ENCODE results near the gene MARK3. TPM values are rescaled to one million over a fixed set of nuclear protein-coding genes. Genes with fewer than 3 reads are reported as not detected.

The MARK3 gene
- total RNA-seq, 2 experiments from 2014 or later, result 107 TPM

DNA sequence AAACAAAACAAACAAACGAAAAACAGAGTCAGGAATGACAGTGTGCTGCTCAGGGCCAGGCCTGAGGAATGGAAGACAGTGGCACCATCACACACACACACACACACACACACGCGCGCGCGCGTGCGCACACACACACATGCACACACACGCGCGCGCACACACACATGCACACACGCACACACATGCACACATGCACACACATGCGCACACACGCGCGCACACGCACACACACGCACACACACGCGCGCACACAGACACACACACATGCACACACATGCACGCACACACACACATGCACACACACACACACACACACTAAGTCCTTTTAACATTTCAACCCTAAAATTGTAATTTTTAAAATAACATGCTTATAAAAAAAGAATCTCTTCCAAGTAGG lies 13.2 kb upstream of the MARK3 start:
- Histone ChIP-seq H3K4me3 (ENCODE audit: low read length) (no peak overlapping the region), H3K27me3 (ENCODE audit: control insufficient read depth in 1 of 2, insufficient read depth in 2 of 2, low read length in 2 of 2) (no peaks in the 10 kb centered on the region), H3K36me3 (ENCODE audit: insufficient read depth, low read length) (no peaks in the 10 kb centered on the region), H3K27ac (ENCODE audit: low read depth in 1 of 2, low read length in 2 of 2) (no peak overlapping the region), H3K4me1 (ENCODE audit: insufficient read depth, low read length) (no peaks in the 10 kb centered on the region), H3K9me3 (ENCODE audit: control insufficient read depth in 1 of 2, insufficient read depth in 1 of 2, low read length in 2 of 2) (no peaks in the 10 kb centered on the region)
- DNase-seq, result no peak
- no peak overlapping the region for H3K27ac Mint-ChIP-seq
- peaks cover 15% of the 10 kb centered on the region for H3K27me3 Mint-ChIP-seq
- POLR2A ChIA-PET, result no interaction called here
- no peaks in the 10 kb centered on the region for H3K36me3 Mint-ChIP-seq (ENCODE audit: low read depth)
- intact Hi-C loops (cut with DNase I, micrococcal nuclease), result no loop called here
- H3K4me3 Mint-ChIP-seq, result no peak overlapping the region
- ATAC-seq (ENCODE audit: poor library complexity), result no peak
- H3K4me1 Mint-ChIP-seq (ENCODE audit: low read depth), result no peaks in the 10 kb centered on the region
- H3K9me3 Mint-ChIP-seq, result no peaks in the 10 kb centered on the region
- CTCF ChIA-PET, result no interaction called here
- TF ChIP-seq, protein P1, sequence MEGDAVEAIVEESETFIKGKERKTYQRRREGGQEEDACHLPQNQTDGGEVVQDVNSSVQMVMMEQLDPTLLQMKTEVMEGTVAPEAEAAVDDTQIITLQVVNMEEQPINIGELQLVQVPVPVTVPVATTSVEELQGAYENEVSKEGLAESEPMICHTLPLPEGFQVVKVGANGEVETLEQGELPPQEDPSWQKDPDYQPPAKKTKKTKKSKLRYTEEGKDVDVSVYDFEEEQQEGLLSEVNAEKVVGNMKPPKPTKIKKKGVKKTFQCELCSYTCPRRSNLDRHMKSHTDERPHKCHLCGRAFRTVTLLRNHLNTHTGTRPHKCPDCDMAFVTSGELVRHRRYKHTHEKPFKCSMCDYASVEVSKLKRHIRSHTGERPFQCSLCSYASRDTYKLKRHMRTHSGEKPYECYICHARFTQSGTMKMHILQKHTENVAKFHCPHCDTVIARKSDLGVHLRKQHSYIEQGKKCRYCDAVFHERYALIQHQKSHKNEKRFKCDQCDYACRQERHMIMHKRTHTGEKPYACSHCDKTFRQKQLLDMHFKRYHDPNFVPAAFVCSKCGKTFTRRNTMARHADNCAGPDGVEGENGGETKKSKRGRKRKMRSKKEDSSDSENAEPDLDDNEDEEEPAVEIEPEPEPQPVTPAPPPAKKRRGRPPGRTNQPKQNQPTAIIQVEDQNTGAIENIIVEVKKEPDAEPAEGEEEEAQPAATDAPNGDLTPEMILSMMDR (IDR thresholded peaks at IDR 0.05), result no peak

DNA sequence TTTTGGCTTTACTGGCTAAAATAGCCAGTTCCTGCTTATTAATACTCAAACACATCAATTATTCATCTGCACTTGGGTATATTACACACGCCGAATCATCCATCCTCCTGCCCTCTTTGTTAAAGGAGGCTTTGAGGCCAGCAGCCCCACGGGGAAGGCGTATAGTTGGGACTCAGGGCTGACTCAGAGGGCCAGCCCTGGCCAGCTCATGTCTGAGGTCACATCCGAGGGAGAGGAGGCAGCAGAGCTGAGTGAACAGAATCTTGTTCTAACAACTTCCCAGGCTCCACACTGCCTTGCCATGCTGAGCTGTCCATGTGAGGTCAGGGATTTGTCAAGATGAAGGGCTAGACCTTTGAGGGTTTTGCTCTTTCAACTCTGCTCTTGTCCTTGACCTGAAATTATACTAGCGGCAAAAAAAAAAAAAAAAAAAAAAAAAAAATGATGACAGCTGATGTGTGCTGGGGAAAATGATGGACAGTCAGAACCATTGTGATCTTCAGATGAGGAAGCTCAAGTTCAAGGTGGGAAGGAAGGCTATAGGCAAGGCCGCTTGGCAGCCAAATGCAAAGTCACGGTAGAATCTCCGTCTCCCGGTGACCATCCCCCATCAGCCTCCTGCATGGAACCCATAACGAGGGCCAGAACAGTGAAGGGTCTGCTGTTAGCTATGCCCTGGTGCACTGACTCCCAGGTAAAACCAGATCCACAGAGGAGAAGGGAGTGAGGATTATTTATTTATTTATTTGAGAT lies 12.5 kb upstream of the MARK3 start:
- TF ChIP-seq, protein P1 (IDR thresholded peaks at IDR 0.05), result no peak
- DNase-seq (peak in 2 of 14 experiments; percentile 22 to 64), ATAC-seq (ENCODE audit: poor library complexity) (no peak)
- ChIA-PET POLR2A (interaction anchor here (0.7 kb wide), 1 partner anchor 133 kb away, joined by 3 read pairs; no protein-coding TSS in a partner anchor), CTCF (no interaction called here)
- Histone ChIP-seq H3K36me3 (ENCODE audit: insufficient read depth, low read length) (no peaks in the 10 kb centered on the region), H3K4me1 (ENCODE audit: insufficient read depth, low read length) (no peaks in the 10 kb centered on the region), H3K27me3 (ENCODE audit: control insufficient read depth in 1 of 2, insufficient read depth in 2 of 2, low read length in 2 of 2) (no peaks in the 10 kb centered on the region), H3K27ac (ENCODE audit: low read depth in 1 of 2, low read length in 2 of 2) (no peak overlapping the region), H3K4me3 (ENCODE audit: low read length) (no peak overlapping the region), H3K9me3 (ENCODE audit: control insufficient read depth in 1 of 2, insufficient read depth in 1 of 2, low read length in 2 of 2) (no peaks in the 10 kb centered on the region)
- Mint-ChIP-seq H3K4me1 (ENCODE audit: low read depth) (no peaks in the 10 kb centered on the region), H3K36me3 (ENCODE audit: low read depth) (no peaks in the 10 kb centered on the region), H3K27me3 (peaks cover 19% of the 10 kb centered on the region), H3K27ac (no peak overlapping the region), H3K4me3 (no peak overlapping the region), H3K9me3 (no peaks in the 10 kb centered on the region)
- intact Hi-C loops (cut with DNase I, micrococcal nuclease), result no loop called here

DNA sequence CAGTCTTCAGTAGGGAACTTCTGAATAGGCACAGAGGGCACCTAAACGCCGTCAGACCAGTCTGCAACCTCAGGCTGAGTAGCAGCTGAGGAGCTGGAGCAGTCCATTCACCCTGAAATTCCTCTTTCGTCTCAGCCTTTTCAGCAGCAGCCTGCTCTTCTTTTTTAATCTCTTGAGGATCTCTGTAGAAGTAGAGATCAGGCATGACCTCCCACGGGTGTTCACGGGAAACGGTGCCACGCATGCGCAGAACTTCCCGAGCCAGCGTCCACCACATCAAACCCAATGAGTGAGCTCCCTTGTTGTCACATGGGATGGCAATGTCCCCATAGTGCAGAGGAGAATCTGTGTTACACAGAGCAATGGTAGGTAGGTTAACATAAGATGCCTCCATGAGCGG lies 11.1 kb upstream of the MARK3 start:
- Mint-ChIP-seq H3K4me3 (no peak overlapping the region), H3K9me3 (no peaks in the 10 kb centered on the region), H3K27me3 (peaks cover 23% of the 10 kb centered on the region), H3K36me3 (ENCODE audit: low read depth) (no peaks in the 10 kb centered on the region), H3K27ac (no peak overlapping the region), H3K4me1 (ENCODE audit: low read depth) (no peaks in the 10 kb centered on the region)
- CTCF ChIA-PET, result interaction anchor here (1.1 kb wide), 1 partner anchor 11 kb away, joined by 3 read pairs; the partner anchor contains the start of gene MARK3
- TF ChIP-seq, protein P1 (IDR thresholded peaks at IDR 0.05), result no peak
- Histone ChIP-seq H3K27ac (ENCODE audit: low read depth in 1 of 2, low read length in 2 of 2) (no peak overlapping the region), H3K27me3 (ENCODE audit: control insufficient read depth in 1 of 2, insufficient read depth in 2 of 2, low read length in 2 of 2) (no peaks in the 10 kb centered on the region), H3K4me1 (ENCODE audit: insufficient read depth, low read length) (no peaks in the 10 kb centered on the region), H3K9me3 (ENCODE audit: control insufficient read depth in 1 of 2, insufficient read depth in 1 of 2, low read length in 2 of 2) (no peaks in the 10 kb centered on the region), H3K4me3 (ENCODE audit: low read length) (no peak overlapping the region), H3K36me3 (ENCODE audit: insufficient read depth, low read length) (no peaks in the 10 kb centered on the region)
- POLR2A ChIA-PET, result no interaction called here
- intact Hi-C loops (cut with DNase I, micrococcal nuclease), result no loop called here
- DNase-seq, result no peak
- ATAC-seq (ENCODE audit: poor library complexity), result no peak
